Activated T-helper 17 cell treated with anti-CD3 and anti-CD28 coated beads, Interleukin-2, amount 50 U/mL, for 72 hours (primary cell): ENCODE data around the gene BAK1. TPM values are rescaled to one million over a fixed set of nuclear protein-coding genes. Genes with fewer than 3 reads are reported as not detected.
"Not testable (repeated sequence)": the region's sequence is repeated elsewhere in the genome, so short reads cannot be mapped to it uniquely, and the experiment has no call there.

Source experiments
- ATAC-seq: fragments of 150-1000 bp; cut with Tn5 transposase; replicated peaks from 2 replicates; pipeline ENCODE4 v1.10.0; 2021; ENCODE audit warnings: mild to moderate bottlenecking, moderate library complexity
- H3K27ac Mint-ChIP-seq: one replicate; pipeline ENCODE4 v1.8.0; 2022; ENCODE audit warnings: mixed read lengths
- H3K27me3 Mint-ChIP-seq: one replicate; pipeline ENCODE4 v1.8.0; 2022; ENCODE audit warnings: mixed read lengths
- H3K36me3 Mint-ChIP-seq: one replicate; pipeline ENCODE4 v1.8.0; 2022; ENCODE audit warnings: low read depth, mild to moderate bottlenecking, mixed read lengths
- H3K4me1 Mint-ChIP-seq: one replicate; pipeline ENCODE4 v1.8.0; 2022; ENCODE audit warnings: mixed read lengths
- H3K4me3 Mint-ChIP-seq: one replicate; pipeline ENCODE4 v1.8.0; 2022; ENCODE audit warnings: mild to moderate bottlenecking, mixed read lengths
- H3K9me3 Mint-ChIP-seq: one replicate; pipeline ENCODE4 v1.8.0; 2022; ENCODE audit warnings: mixed read lengths
- total RNA-seq, 2 donors: library from RNA; stranded (reverse); gene quantifications; one replicate each; pipeline ENCODE4 v1.2.3, GENCODE V29; 2022

The BAK1 gene
- total RNA-seq, 2 donors from 2014 or later = 48.8 to 61.9 TPM

GRCh38 chr6:33597551-33598322 is 17.7 kb upstream of the BAK1 start:
- Mint-ChIP-seq H3K4me3 (no peak overlapping the region), H3K9me3 (no peaks in the 10 kb centered on the region), H3K36me3 (no peaks in the 10 kb centered on the region), H3K27ac (peak overlapping the region; percentile 58), H3K4me1 (peaks cover 5% of the 10 kb centered on the region), H3K27me3 (no peaks in the 10 kb centered on the region)
- ATAC-seq = no peak

GRCh38 chr6:33596894-33597293 is 16.8 kb upstream of the BAK1 start:
- not testable (repeated sequence) for H3K4me1 Mint-ChIP-seq, H3K36me3 Mint-ChIP-seq, H3K9me3 Mint-ChIP-seq, H3K27me3 Mint-ChIP-seq
- ATAC-seq = peak; percentile 69
- peak overlapping the region; percentile 58 for H3K27ac Mint-ChIP-seq
- peak overlapping the region; percentile 4 for H3K4me3 Mint-ChIP-seq

GRCh38 chr6:33595001-33595846 is 15.1 kb upstream of the BAK1 start:
- no peak for ATAC-seq
- Mint-ChIP-seq H3K4me1 (peaks cover 11% of the 10 kb centered on the region), H3K36me3 (no peaks in the 10 kb centered on the region), H3K27ac (no peak overlapping the region), H3K4me3 (peak overlapping the region; percentile 32), H3K9me3 (no peaks in the 10 kb centered on the region), H3K27me3 (no peaks in the 10 kb centered on the region)

GRCh38 chr6:33593414-33593727 is 13.3 kb upstream of the BAK1 start:
- Mint-ChIP-seq H3K4me3 (peak overlapping the region; percentile 77), H3K9me3 (no peaks in the 10 kb centered on the region), H3K27me3 (no peaks in the 10 kb centered on the region), H3K27ac (peak overlapping the region; percentile 69), H3K4me1 (peaks cover 11% of the 10 kb centered on the region), H3K36me3 (no peaks in the 10 kb centered on the region)
- ATAC-seq = no peak

GRCh38 chr6:33592595-33593413 is 12.7 kb upstream of the BAK1 start:
- Mint-ChIP-seq H3K27me3 (no peaks in the 10 kb centered on the region), H3K4me1 (peaks cover 11% of the 10 kb centered on the region), H3K9me3 (no peaks in the 10 kb centered on the region), H3K36me3 (no peaks in the 10 kb centered on the region), H3K4me3 (peak overlapping the region; percentile 77), H3K27ac (peak overlapping the region; percentile 69)
- ATAC-seq = peak; percentile 62

GRCh38 chr6:33592280-33592594 is 12.2 kb upstream of the BAK1 start:
- Mint-ChIP-seq H3K4me3 (peak overlapping the region; percentile 77), H3K4me1 (peaks cover 11% of the 10 kb centered on the region), H3K36me3 (no peaks in the 10 kb centered on the region), H3K9me3 (no peaks in the 10 kb centered on the region), H3K27ac (no peak overlapping the region), H3K27me3 (no peaks in the 10 kb centered on the region)
- no peak for ATAC-seq

- Mint-ChIP-seq H3K4me1 (peaks cover 15% of the 10 kb centered on the region), H3K27ac (peak overlapping the region; percentile 76), H3K9me3 (no peaks in the 10 kb centered on the region), H3K27me3 (no peaks in the 10 kb centered on the region), H3K4me3 (peak overlapping the region; percentile 77), H3K36me3 (no peaks in the 10 kb centered on the region)
- ATAC-seq = no peak
These were observed 11.5 kb upstream of the BAK1 start for GRCh38 chr6:33591424-33592032.

- Mint-ChIP-seq H3K27me3 (no peaks in the 10 kb centered on the region), H3K36me3 (no peaks in the 10 kb centered on the region)
These were observed 10.6 kb upstream of the BAK1 start for GRCh38 chr6:33590531-33591198.

GRCh38 chr6:33589731-33590530 is 9.9 kb upstream of the BAK1 start:
- Mint-ChIP-seq H3K9me3 (no peaks in the 10 kb centered on the region), H3K4me1 (peaks cover 15% of the 10 kb centered on the region), H3K27me3 (no peaks in the 10 kb centered on the region), H3K36me3 (no peaks in the 10 kb centered on the region), H3K27ac (peak overlapping the region; percentile 76), H3K4me3 (no peak overlapping the region)
- ATAC-seq = peak; percentile 68

More at GRCh38 chr6:33590531-33591198, 10.6 kb upstream of the BAK1 start:
- Mint-ChIP-seq H3K4me1 (peaks cover 15% of the 10 kb centered on the region), H3K9me3 (no peaks in the 10 kb centered on the region), H3K4me3 (no peak overlapping the region), H3K27ac (peak overlapping the region; percentile 76)
- ATAC-seq = no peak

- H3K27me3 Mint-ChIP-seq = no peaks in the 10 kb centered on the region
- ATAC-seq = no peak
- H3K4me3 Mint-ChIP-seq = no peak overlapping the region
- H3K9me3 Mint-ChIP-seq = no peaks in the 10 kb centered on the region
- peaks cover 15% of the 10 kb centered on the region for H3K4me1 Mint-ChIP-seq
- H3K36me3 Mint-ChIP-seq = no peaks in the 10 kb centered on the region
- peak overlapping the region; percentile 76 for H3K27ac Mint-ChIP-seq
These were observed 9.3 kb upstream of the BAK1 start for GRCh38 chr6:33589392-33589730.

GRCh38 chr6:33588894-33589293 is 8.8 kb upstream of the BAK1 start:
- H3K27me3 Mint-ChIP-seq = no peaks in the 10 kb centered on the region
- H3K9me3 Mint-ChIP-seq = no peaks in the 10 kb centered on the region
- H3K36me3 Mint-ChIP-seq = no peaks in the 10 kb centered on the region
- no peak overlapping the region for H3K27ac Mint-ChIP-seq
- H3K4me1 Mint-ChIP-seq = peaks cover 15% of the 10 kb centered on the region
- no peak overlapping the region for H3K4me3 Mint-ChIP-seq
- no peak for ATAC-seq

GRCh38 chr6:33587529-33587928 is 7.5 kb upstream of the BAK1 start:
- H3K4me3 Mint-ChIP-seq = no peak overlapping the region
- H3K27ac Mint-ChIP-seq = no peak overlapping the region
- H3K27me3 Mint-ChIP-seq = no peaks in the 10 kb centered on the region
- no peaks in the 10 kb centered on the region for H3K36me3 Mint-ChIP-seq
- no peaks in the 10 kb centered on the region for H3K9me3 Mint-ChIP-seq
- H3K4me1 Mint-ChIP-seq = peaks cover 15% of the 10 kb centered on the region
- ATAC-seq = no peak

- Mint-ChIP-seq H3K36me3 (no peaks in the 10 kb centered on the region), H3K4me1 (peaks cover 12% of the 10 kb centered on the region), H3K27me3 (no peaks in the 10 kb centered on the region), H3K9me3 (no peaks in the 10 kb centered on the region), H3K27ac (peak overlapping the region; percentile 90), H3K4me3 (peak overlapping the region; percentile 81)
- no peak for ATAC-seq
These were observed 6.1 kb upstream of the BAK1 start for GRCh38 chr6:33586108-33586640.
